GM19025 (cell line): ENCODE measurements around the gene FAM180A.
"Not testable (repeated sequence)": the region's sequence is repeated elsewhere in the genome, so short reads cannot be mapped to it uniquely, and the experiment has no call there.

Experiments used
- ATAC-seq: cut with Tn5 transposase; IDR thresholded peaks from one replicate; pipeline ENCODE4 v1.9.1; 2021; ENCODE audit warnings: mild to moderate bottlenecking, low read depth, moderate library complexity; ENCODE audit not compliant: unreplicated experiment

Gene FAM180A

GRCh38 chr7:135748770-135749169 lies at the start of gene FAM180A:
Gene FAM180A (minus strand): TSS chr7:135748813. CDS start chr7:135748580, 233 bp downstream.
- ATAC-seq, result no peak

GRCh38 chr7:135798095-135798494 lies 49.5 kb upstream of the FAM180A start:
- no peak for ATAC-seq

DNA sequence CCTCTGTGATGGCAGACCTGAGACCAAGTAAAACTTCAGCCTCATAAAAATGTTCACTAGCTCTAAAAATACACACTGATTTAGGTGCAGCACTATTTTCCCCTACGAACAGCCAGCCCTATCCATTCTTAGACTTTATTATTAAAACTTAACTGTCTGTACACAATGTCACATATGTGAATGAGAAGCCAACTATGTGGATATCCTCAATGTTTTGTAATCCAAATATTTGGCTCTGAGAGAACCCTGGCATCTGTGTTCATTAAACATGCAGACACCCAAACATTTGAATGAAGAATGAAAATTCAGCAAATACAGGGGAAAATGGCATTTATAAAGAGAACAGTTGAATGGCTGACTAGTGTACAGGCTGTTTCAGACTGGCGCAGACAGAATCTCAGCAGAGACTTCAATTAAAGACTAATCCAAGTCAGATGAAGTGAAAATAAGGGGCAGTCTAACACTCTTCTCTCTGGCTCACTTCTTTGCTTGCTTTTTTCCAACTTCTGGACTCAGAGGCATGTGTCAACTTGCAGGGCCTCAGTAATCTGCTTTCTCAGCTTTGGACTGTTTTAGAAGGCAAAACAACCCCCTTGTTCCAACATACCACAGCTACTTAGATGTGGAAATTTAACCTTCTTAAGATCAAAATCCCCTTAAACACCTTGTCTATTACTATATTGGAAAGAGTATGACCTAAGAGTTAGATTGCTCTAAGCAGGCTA lies 47.4 kb upstream of the FAM180A start:
- no peak for ATAC-seq

DNA sequence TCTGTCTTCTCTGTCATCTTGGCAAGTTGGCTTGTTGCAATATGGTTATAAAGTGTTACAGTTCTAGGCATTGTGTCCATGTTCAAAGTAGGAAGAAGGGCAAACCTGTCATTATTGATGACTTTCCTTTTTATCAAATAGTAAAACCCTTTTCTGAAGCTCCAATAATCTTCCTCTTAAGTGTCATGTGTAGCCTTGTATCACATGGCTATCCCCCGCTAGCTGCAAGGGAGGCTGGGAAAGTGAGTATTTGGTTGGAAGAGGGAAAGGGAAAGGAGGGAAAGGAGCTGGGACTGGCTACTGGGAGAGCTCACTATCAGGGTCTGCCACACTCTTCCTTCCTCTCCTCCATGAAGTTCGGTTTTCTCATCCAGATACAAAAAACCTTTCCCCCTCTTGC lies 45.2 kb upstream of the FAM180A start:
- no peak for ATAC-seq

DNA sequence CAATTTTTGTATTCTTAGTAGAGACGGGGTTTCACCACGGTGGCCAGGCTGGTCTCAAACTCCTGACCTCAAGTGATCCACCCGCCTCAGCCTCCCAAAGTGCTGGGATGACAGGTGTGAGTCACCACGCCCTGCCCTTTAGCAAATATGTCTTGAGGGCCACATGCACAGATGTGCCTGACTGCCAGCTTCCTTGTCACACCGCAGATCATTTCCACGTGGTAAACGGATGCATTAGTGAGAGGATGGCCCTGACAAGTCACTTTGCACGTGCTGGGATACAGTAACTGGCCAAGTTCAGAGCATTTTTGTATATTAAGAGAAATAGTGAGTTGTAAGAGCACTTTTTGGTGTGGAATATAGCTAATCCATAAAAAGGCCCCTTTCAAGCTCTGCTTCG lies 44.3 kb upstream of the FAM180A start:
- ATAC-seq, result no peak

DNA sequence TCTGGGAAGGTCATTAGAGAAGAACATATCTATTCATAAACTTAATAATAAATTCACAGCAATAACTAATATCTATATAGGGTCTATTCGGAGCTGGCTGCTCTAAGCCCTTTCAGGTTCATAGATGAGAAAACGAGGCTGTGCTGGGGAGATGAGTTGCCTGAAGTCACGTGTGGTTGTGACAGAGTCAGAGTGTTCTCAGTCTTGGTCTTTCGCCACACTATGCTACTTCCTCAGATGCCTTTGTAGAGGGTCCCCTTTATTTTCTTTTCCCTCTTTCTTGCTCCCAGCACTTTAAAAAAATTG lies 43.7 kb upstream of the FAM180A start:
- ATAC-seq, result no peak

DNA sequence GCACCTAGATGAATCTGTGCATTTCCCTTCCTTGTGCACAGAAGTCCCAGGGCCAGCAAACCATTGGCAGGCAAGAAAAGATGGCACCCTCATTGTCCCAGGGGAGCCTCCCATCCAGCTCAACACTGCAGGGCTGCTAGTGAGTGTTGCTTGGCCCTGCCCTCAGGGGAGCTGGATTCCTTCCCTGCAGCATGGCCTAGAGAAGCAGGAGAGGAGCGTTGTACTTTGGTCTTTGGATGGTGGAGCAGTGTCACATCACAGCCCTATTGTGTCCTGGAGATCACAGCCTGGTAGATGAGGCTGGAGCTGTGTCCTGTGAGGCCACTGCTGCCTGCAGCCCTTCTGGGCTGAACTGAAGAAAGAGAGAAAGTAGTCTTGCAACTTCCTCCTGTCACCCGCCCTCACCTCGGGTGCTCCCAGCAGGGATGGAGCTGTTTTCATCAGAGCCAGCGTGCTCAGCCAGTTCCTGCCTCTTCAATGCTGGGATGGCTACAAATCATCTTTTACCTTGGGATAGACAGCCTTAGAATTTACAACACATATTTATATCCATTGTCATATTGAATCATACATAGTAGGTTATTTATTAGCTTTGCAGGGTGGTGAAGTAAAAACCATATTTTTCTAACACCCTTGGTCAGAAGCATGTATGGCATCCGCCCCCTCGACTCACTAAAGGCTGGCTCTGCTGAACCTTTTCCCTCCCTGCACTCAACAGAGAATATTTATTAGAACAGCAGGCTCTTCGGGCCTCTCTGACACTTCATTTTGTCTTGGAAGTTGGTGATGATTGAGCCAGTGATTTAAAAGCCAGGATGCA lies 43.1 kb upstream of the FAM180A start:
- ATAC-seq, result no peak

DNA sequence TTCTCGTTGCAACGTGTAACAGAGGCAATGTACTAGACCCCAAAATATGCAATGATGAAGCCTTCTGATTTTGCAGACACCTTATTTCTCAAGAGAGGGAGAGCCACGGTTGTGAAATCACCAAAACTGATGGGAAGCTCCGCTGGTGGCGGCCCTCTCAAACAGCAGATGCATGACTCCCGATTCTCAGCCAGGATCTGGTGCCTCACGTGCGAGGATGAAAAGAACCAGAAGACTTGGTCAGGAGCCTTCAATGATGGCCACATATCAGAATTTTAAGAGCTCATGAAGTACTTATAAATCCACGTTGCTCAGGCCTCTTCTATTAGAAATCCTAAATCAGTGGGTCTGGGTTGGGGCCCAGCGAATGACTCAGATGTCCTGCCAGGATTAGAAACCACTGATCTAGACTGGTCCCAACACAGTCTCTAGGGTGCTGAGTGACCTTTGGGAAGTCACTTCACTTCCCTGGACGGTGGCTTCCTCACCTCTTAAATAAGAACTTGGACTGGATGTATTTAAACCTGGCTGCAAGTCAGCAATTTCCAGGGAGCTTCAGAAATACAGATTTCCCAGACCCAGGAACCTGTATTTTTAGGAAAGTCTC lies 41.9 kb upstream of the FAM180A start:
- no peak for ATAC-seq

GRCh38 chr7:135789956-135790355 lies 41.3 kb upstream of the FAM180A start:
- ATAC-seq, result no peak

DNA sequence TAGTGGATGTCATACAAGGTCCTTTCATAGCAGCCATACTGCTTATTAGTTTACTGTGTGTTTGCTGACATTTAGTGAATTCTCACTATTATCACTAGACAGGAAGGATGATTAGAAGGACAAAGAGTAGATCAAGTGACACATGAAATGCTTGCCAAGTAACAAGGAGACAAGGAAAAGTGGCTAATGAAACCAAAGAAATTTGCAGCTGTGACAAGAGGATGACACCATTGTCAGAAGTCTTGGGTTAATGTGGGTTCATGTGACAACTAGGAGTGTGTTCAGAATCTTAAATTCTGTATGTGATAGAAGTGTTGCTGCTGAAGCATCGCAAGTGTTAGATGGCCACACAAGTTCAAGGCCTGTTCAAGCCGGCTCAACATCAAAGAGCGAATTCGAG lies 40.8 kb upstream of the FAM180A start:
- no peak for ATAC-seq

- ATAC-seq, result no peak
Measured at GRCh38 chr7:135786911-135787310, 38.3 kb upstream of the FAM180A start.

DNA sequence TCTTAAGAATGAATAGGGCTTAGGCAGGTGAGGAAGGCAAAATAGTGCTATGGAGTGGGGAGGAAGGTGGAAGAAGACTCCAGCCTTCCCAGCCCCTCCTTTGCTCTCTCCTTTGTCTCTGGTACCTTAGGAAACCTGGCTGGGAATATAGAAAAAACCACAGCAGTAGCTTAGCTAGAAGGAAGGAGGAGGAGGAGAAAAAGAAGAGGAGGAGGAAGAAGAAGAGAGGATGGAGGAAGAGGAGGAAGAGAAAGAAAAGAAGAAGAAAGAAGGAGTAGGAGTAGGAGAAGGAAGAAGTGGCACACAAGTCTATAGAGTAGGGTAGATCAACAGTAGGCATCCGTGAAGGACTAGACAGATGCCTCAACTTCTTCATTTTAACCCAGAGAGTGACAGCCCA lies 36.5 kb upstream of the FAM180A start:
- ATAC-seq, result no peak

GRCh38 chr7:135784013-135784412 lies 35.4 kb upstream of the FAM180A start:
- ATAC-seq, result no peak

DNA sequence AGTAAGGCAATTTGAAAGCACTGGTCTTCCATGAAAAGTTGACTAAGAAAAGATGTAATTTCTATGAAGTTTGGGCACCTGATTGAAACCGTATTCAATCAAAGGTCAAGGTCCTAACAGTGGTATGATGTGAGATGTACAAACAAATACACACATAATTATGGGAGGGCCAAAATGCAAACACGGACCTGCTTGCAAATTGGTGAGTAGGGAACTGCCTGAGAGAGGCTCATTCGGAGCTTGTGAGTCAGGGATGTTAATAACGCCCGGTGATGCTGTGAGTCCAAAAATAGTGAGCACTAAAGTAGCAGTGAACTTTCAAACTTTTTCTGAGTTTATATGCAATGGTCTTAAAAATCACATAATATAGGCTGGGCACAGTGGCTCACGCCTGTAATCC lies 34.2 kb upstream of the FAM180A start:
- no peak for ATAC-seq

- no peak for ATAC-seq
Measured at GRCh38 chr7:135782377-135782776, 33.8 kb upstream of the FAM180A start.

DNA sequence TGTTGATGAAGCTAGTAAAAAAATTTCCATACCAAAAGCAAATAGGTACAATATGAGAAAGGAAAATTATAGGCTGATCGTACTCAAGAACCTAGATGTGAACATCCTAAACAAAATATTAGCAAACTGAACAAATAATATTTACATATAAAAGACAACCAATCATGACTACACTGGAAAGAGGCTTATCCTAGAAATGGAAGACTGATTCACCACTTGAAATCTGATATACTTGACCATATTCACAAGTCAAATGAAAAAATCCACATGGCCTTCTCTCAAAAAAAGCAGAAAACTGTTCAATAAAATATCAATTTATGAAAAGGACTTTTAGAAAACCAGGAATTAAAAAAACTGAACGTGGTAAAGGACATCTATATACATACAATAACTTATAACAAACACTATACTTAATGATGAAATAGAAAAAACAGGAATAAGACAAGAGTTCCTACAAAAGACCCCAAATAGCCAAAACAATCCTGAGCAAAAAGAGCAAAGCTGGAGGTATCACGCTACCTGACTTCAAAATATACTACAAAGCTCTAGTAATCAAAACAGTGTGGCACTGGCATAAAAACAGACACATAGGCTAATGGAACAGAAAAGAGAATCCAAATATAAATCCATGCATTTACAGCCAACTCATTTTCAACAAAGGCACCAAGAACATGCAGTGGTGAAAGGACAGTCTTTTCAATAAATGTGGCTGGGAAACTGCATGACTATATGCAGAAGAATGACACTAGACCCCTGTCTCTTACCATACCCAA lies 29.2 kb upstream of the FAM180A start:
- no peak for ATAC-seq

DNA sequence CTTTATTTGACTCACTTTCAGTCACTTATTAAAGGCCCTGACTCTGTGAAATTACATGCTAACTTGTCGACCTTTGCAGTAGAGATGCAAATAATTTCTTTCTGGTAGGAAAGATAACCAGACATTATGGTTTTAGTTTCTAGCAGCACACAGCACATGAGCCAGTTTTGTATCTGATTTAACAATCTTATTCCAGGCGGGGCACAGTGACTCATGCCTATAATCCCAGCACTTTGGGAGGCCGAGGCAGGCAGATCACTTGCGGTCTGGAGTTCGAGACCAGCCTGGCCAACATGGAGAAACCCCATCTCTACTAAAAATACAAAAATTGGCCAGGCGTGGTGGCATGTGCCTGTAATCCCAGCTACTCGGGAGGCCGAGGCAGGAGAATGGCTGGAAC lies 27.3 kb upstream of the FAM180A start:
- not testable (repeated sequence) for ATAC-seq

DNA sequence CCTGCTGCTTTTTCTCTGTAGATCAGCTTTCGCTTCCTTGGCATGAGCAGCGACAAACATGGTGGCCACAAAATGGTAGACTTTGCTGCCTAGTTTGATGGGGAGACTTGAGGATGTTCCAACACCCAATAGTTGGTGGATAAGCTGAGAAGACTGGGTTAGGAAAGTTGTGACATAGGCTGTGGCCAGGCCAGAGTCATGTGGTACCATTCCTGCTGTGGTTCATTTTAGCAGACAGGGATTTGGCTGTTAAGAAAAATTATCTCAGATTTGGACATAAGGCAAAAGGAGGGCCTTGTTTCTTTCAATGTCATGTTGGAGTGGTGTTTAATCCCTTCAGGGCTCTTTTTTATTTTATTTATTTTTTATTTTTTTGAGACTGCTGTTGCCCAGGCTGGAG lies 26.6 kb upstream of the FAM180A start:
- no peak for ATAC-seq

DNA sequence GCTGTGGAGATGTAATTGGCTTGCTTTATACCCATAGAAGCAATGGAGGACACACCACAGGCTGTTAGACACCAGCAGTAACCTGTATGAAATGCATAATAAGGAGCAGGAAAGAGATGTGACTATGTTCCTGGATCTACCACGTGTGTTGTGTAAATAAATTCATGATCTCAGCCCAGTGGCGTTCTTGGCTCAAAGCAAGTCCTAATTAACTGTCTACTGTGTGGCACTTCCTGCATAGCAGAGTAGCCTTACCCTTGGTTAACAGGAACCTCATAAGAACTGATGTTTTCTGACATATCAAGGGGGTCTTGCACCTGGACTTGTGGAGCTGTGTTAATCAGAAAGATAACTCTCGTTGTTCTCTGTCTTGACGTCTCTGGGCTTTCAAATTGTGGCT lies 25.7 kb upstream of the FAM180A start:
- no peak for ATAC-seq

- ATAC-seq, result no peak
Measured at GRCh38 chr7:135773464-135773863, 24.9 kb upstream of the FAM180A start.

DNA sequence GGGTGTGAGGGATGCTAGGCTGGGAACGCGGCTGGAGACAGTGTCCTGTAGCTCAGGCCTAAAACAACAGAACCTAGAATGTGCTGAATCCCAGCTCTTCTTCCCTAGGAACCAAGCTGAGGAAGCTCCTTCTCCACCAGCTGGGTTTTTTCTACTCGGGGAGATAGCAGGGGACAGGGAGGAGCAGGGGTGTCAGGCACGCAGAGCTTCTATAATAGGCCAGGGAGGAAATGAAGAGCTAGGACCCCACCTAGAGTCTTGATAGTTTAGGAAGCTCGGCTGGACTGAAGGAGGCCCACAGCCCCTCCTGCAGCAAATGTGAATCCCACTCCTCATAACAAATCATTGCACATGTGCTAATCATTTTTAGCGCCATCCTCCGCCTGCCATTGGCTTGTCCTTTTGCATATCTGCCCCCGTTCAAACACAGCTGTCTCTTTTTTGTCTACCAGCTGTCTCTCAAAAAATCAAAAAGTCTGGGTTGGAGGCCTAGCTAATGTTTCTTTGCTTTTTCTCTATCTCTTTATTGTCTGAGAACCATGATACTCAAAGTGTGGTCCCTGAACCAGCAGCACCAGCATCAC lies 24.1 kb upstream of the FAM180A start:
- ATAC-seq, result no peak
